Left colon (tissue), 2 donors: ENCODE data around the gene IPO7. TPM values are rescaled to one million over a fixed set of nuclear protein-coding genes. Genes with fewer than 3 reads are reported as not detected.
A peak's percentile ranks its signal among the peaks of the same experiment; 100 is the strongest.
"Not testable (repeated sequence)": the region's sequence is repeated elsewhere in the genome, so short reads cannot be mapped to it uniquely, and the experiment has no call there.

ENCODE experiments used
- ATAC-seq: fragments of 200-7000 bp; cut with Tn5 transposase; one replicate; pipeline ENCODE4 v1.9.1; 2020; ENCODE audit warnings: mild to moderate bottlenecking, moderate library complexity
- DNase-seq, 2 donors: peaks; one replicate each; pipeline ENCODE4 v3.0.0-alpha.2; 2020
- intact Hi-C, 2 donors: fragments of 100-400 bp; cut with DNase I in 1 of 2; cut with micrococcal nuclease in 1 of 2; formaldehyde crosslinking; loops; one replicate each; pipeline versions ENCODE4 v1.11.2 to v1.14.0; 2022; cut with DNase I, micrococcal nuclease
- long read RNA-seq: library from polyadenylated mRNA; unstranded; transcript quantifications from one replicate; pipeline ENCODE4 v2.0.0, GENCODE V29; 2021
- total RNA-seq, 2 donors: library from RNA; stranded (reverse); fragmentation: NEBNext Ultra II Directional; extraction: Animal tissue kit (Norgen Biotek cat#: 25700); gene quantifications; one replicate each; pipeline ENCODE4 v1.2.1, GENCODE V29; 2021
- donor health status: DM: no; HTN: no; CAD: no.
- donor health status: DM: yes; HTN: yes; CAD: no.

The IPO7 gene
- total RNA-seq, result 10 to 100 TPM; 70.6 to 72.2 TPM
- long read RNA-seq, full-length matches to known transcripts, result 1 of 7 reads
- long read RNA-seq, partial matches to known transcripts, result 1 of 7 reads
- long read RNA-seq, other reads (novel, unspliced or antisense), result 5 of 7 reads

GRCh38 chr11:9384535-9385326 is at the start of gene IPO7:
Gene IPO7, plus strand, starts transcription at chr11:9384652. Its CDS starts 112 bp downstream, at chr11:9384764.
- intact Hi-C loops, result loop anchor here in 1 of 2 donors (10.0 kb wide), 1 partner anchor 70 kb away; the partner anchor contains the start of gene TMEM41B
- DNase-seq (peak; percentile 92 to 93), ATAC-seq (peak; percentile 94)

DNA sequence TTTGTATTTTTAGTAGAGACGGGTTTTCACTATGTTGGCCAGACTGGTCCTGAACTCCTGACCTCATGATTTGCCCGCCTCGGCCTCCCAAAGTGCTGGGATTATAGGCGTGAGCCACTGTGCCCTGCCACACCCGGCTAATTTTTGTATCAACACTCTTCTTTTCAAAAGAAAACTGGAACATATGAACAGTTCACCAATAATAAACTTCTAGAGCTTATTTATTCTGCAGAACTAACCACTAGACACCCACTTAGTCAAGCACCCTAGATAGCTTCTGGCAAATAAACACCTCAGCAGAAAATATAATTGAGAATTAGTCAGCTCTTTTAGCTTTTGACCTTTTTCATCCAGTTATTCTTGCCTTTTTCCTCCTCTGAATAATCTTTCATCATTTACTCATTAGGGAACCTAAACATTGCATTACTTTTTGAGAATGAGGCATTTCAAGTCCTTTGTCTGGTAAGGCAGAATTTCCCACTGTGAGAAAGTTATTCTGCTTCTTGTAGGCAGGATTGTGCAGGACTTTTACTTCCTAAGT is 42.7 kb upstream of the IPO7 start:
- ATAC-seq (no peak), DNase-seq (no peak)
- intact Hi-C loops, result no loop called here

DNA sequence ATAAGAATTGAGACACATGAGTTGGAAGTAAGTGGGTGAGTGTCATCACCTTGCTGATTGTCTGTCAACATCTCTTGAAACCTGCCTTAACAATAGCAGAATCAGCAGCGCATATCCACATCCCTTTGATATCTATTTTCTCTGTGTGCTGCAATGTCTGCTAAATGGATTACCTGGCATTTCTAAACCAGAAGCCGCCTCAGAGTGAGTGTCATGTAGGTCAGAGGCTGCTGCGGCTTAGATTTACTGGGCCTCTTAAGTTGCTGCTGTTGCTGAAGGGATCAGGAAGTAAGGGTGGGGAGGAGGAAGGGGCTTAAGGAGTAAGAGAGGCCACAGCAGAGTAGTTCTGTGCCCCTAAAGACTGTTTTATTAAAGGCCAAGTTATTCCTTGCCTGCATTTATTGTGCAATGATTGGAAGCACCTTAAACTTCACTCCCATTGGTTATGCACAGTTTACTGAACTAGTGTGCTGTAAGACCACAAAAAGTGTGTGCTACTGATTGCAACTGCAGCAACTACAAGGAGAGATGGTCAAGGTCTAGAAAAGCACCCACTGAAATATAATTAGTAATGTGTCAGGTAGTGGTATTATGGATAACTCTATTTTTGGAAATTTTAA is 40.3 kb upstream of the IPO7 start:
- ATAC-seq (no peak), DNase-seq (no peak)
- intact Hi-C loops, result no loop called here

- no peak for ATAC-seq
- no peak for DNase-seq
- intact Hi-C loops, result no loop called here
Measured at GRCh38 chr11:9347100-9347499, 37.4 kb upstream of the IPO7 start.

- ATAC-seq, intact Hi-C loops, DNase-seq: not testable (repeated sequence)
Measured at GRCh38 chr11:9347779-9348178, 36.7 kb upstream of the IPO7 start.

- DNase-seq, result no peak
- intact Hi-C loops, result no loop called here
- no peak for ATAC-seq
Measured at GRCh38 chr11:9351321-9351881, 33.1 kb upstream of the IPO7 start.

DNA sequence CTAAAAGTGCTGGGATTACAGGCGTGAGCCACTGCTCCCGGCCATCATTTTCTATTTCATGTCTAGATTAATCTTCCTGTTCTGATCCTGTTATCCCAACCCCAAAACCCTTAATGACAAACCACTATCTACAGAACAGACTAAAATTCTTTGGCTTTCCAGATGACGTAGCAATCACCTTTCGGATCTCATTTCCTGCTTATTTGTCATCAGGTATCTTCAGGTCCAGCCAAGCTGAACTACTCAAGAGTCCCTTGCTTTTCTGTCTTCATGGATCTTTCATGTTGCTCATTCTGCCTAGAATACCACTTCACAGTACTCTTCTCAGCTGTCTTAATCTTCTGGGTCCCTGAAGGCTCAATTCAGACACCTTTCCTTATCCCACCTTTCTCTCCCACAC is 27.4 kb upstream of the IPO7 start:
- intact Hi-C loops, result no loop called here
- ATAC-seq, result no peak
- DNase-seq, result no peak

DNA sequence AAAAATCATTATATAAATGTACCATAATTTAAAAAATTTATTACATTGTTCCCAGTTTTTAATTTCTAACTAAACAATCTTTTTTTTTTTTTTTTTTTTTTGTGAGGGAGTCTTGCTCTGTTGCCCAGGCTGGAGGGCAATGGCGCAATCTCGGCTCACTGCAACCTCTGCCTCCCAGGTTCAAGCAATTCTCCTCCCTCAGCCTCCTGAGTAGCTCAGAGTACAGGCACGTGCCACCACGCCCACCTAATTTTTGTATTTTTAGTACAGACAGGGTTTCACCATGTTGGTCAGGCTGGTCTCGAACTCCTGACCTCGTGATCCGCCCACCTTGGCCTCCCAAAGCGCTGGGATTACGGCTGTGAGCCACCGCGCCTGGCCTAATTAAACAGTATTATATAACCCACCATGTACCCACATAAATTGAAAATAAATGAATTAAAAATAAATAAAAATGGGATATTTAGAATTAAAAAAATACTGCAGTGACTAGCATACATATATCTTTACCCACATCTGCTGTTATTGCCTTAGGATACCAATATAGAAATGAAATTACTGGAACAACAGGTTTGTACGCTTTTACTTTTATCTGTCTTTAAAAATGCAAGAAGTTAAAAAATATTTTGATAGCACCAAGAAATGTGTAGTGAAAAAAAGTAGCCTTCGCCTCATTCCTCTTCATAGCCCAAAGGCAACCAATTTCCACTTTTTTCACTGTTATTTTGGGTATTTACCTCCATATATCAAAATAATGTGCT is 23.4 kb upstream of the IPO7 start:
- ATAC-seq, DNase-seq, intact Hi-C loops: not testable (repeated sequence)

- intact Hi-C loops, result no loop called here
- ATAC-seq, result no peak
Measured at GRCh38 chr11:9362393-9362863, 22.0 kb upstream of the IPO7 start.

DNA sequence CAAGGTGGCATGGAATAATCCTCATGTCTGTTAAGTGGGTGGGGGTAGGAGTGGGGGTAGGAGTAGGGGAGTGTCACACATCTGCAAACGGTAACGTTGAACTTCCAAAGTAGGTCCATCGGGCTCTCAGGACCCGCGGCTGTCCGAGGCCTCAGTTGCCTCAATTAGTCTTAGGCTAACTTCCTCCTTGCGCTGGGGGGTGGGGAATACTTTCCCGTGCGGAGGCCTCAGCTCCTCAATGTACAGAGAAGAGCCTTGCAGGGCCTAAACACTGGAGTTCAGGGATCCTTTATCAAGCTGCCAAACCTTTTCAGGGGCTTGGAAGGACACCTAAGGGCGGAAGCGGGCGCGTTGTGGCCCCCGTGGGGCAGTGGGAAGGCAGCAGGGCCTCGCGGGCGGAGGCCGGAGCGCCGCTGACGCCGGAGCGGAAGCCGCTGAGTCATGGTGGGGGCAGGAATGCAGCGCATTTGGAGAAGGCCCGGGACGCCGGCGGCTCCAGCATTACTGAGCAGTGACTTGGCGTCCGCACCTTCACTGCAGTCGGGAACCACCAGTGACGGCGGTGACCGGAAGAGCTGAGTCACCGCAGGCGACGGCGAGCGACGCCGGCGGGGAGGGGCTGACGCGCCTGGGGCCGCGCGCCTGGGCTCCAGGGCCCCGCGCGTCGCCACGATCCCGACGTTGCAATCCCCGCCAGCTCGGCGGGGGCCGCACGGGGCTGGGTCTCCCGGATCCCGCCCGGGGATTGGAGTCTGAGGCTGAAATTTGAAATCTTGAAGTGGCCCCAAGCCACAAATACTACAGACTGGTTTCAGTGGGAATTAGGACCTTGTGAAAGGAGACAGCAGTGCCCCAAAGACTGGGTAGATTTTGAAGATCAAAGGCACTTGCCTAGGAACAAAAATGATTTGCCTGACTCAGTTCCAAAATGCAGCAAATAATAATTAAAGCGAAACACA is 20.2 kb upstream of the IPO7 start:
- DNase-seq, result peak; percentile 94 to 96
- ATAC-seq, result peak; percentile 99
- intact Hi-C loops, result no loop called here

More at GRCh38 chr11:9362393-9362863, 22.0 kb upstream of the IPO7 start:
- no peak for DNase-seq

- DNase-seq (no peak), ATAC-seq (no peak)
- intact Hi-C loops, result no loop called here
Measured at GRCh38 chr11:9367551-9367950, 16.9 kb upstream of the IPO7 start.

DNA sequence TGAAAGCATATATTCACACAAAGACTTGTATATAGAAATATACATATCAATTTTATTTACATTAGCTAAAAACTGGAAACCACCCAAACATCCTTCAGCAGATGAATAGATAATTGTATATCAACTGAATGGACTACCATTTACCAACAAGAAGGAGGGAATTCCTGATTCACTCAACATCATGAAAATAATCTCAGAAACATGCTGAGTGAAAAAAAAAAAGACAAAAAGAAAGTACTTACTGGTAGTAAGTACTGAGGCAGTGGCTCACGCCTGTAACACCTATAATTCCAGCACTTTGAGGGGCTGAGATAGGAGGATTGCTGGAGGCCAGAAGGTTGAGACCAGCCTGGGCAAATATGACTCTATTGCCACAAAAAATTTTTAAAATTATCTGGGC is 7.4 kb upstream of the IPO7 start:
- intact Hi-C loops, result no loop called here
- no peak for DNase-seq

GRCh38 chr11:9379041-9379440 is 5.4 kb upstream of the IPO7 start:
- intact Hi-C loops, result no loop called here
- DNase-seq (no peak), ATAC-seq (no peak)

More for the DNA sequence above, 7.4 kb upstream of the IPO7 start:
- no peak for ATAC-seq

GRCh38 chr11:9380773-9381172 is 3.7 kb upstream of the IPO7 start:
- no peak for ATAC-seq
- intact Hi-C loops, result loop anchor here in 1 of 2 donors (10.0 kb wide), 1 partner anchor 66 kb away; the partner anchor contains the start of gene TMEM41B
- DNase-seq, result no peak

GRCh38 chr11:9385327-9385899 is 961 bp downstream of the IPO7 start:
- intact Hi-C loops, result loop anchor here in 1 of 2 donors (10.0 kb wide), 1 partner anchor 71 kb away; the partner anchor contains the start of gene TMEM41B
- peak in 1 of 2 donors; percentile 66 for DNase-seq
- ATAC-seq, result peak; percentile 73

- ATAC-seq (no peak), DNase-seq (no peak)
- intact Hi-C loops, result loop anchor here in 1 of 2 donors (10.0 kb wide), 1 partner anchor 71 kb away; the partner anchor contains the start of gene TMEM41B
Measured at GRCh38 chr11:9386086-9386485, 1.6 kb downstream of the IPO7 start.

DNA sequence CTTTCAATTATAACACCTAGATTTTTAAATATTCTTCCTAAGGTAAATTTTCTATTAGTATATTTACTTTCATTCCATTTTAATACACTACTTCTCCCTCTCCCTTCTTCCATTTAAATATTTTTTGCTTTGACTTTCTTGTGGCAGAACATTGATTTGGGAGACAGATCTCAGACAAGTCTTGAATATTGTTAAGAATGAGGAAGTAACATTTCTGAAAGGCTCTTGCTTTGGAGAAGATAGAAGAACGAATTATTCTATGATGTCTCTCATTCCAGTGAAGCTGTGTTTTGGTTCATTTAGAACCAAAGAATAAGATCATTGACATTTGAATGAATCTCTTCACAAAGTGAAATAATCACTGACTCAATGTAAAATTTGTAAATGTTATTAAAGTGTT is 2.4 kb downstream of the IPO7 start:
- ATAC-seq (no peak), DNase-seq (no peak)
- intact Hi-C loops, result loop anchor here in 1 of 2 donors (10.0 kb wide), 1 partner anchor 72 kb away; the partner anchor contains the start of gene TMEM41B
